ENCODE data around the gene PIP4K2B. TPM values are rescaled to one million over a fixed set of nuclear protein-coding genes. Genes with fewer than 3 reads are reported as not detected.

Gene PIP4K2B
- total and polyA plus RNA-seq, 2 of the 8 experiments (the other 6 are each of a cell fraction or from before 2014, with no cell fraction given): 21.5 to 57.8 TPM

DNA sequence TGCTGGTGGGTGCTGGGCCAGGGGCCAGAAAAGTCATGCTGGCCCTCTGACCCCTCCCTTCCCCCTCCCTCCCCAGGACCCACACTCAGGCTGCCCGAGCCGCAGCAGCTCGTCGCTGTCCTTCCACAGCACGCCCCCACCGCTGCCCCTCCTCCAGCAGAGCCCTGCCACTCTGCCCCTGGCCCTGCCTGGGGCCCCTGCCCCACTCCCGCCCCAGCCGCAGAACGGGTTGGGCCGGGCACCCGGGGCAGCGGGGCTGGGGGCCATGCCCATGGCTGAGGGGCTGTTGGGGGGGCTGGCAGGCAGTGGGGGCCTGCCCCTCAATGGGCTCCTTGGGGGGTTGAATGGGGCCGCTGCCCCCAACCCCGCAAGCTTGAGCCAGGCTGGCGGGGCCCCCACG, 77.6 kb downstream of the PIP4K2B start:
- H3K27me3 ChIP-seq (replicated peaks in 1 of 4; ENCODE audit: control insufficient read depth in 3 of 4, extremely low read depth in 1 of 4, insufficient read depth in 3 of 4, low read length in 3 of 4): peaks cover 0 to 10% (median 7%) of the 10 kb centered on the region in 4 experiments; a peak in 6 of 7 replicates
- no peaks in the 10 kb centered on the region for H3K79me1 ChIP-seq (ENCODE audit: low read depth, low read length)
- 84% methylated on average over 16 of the region's 16 CpGs; no CpG with 5 or more reads in 1 of the 2 experiments for WGBS, 2 experiments (ENCODE audit: extremely low coverage in 1 of 2, insufficient coverage in 1 of 2, insufficient read length in 1 of 2, insufficient replicate concordance in 2 of 2, low coverage in 1 of 2, low lambda C conversion rate in 2 of 2, missing lambda C conversion rate in 1 of 2)
- H2AFZ ChIP-seq (ENCODE audit: low read length): no peak overlapping the region
- H3K9me3 ChIP-seq (ENCODE audit: insufficient read depth in 2 of 2, low read depth in 1 of 2, low read length in 1 of 2): no peaks in the 10 kb centered on the region
- DNase-seq (ENCODE audit: low read depth in 1 of 2, low spot score in 2 of 2) (no peak), FAIRE-seq (no peak)
- no peak overlapping the region for H2BK20ac ChIP-seq (ENCODE audit: low read length)
- H3K56ac ChIP-seq (replicated peaks; ENCODE audit: insufficient read length, low read depth, low read length): no peak overlapping the region
- no peak overlapping the region for H2BK15ac ChIP-seq (ENCODE audit: low read length)
- no peak overlapping the region for H3K4me2 ChIP-seq (ENCODE audit: insufficient read depth in 1 of 2, low read depth in 2 of 2, low read length in 2 of 2)
- H3K9ac ChIP-seq (replicated peaks in 1 of 4; ENCODE audit: extremely low read depth in 1 of 4, low read depth in 3 of 4, low read length in 3 of 4): no peak overlapping the region
- no peak overlapping the region for H3K27ac ChIP-seq (ENCODE audit: low read depth, low read length)
- H2BK12ac ChIP-seq (ENCODE audit: low read depth, low read length): no peak overlapping the region
- H4K5ac ChIP-seq (ENCODE audit: insufficient read length, low read depth, low read length): no peak overlapping the region
- H3K4me3 ChIP-seq (ENCODE audit: extremely low read depth in 1 of 4, insufficient read depth in 2 of 4, low read depth in 3 of 4, low read length in 4 of 4): no peak overlapping the region
- H3K4ac ChIP-seq (replicated peaks; ENCODE audit: insufficient read length, low read depth, low read length): no peak overlapping the region
- H4K91ac ChIP-seq (replicated peaks; ENCODE audit: insufficient read length, low read length): no peak overlapping the region
- H2BK120ac ChIP-seq (replicated peaks; ENCODE audit: low read depth, low read length): no peak overlapping the region
- no peak overlapping the region for H2BK5ac ChIP-seq (ENCODE audit: low read depth, low read length)
- 0 out of 2 replicates have a peak overlapping the region, but pooled peaks have one; percentile 13 for H2AK5ac ChIP-seq (ENCODE audit: low read depth, low read length)
- peaks cover 2% of the 10 kb centered on the region; the same call in 1 of the 2 replicates for H3K23me2 ChIP-seq (ENCODE audit: low read depth, low read length)
- H3K4me1 ChIP-seq (replicated peaks in 1 of 4; ENCODE audit: control insufficient read depth in 3 of 4, insufficient read depth in 4 of 4, low read length in 3 of 4): peaks cover 6 to 20% (median 10%) of the 10 kb centered on the region in 4 experiments
- H3K23ac ChIP-seq (ENCODE audit: insufficient read length): no peak overlapping the region
- CTCF ChIA-PET (ENCODE audit: partially characterized antibody): interaction anchor here (0.5 to 3.7 kb wide), 9 partner anchors 10 to 443 kb away, joined by 3 to 17 read pairs (median 4); no protein-coding TSS in a partner anchor
- POLR2A ChIA-PET (ENCODE audit: partially characterized antibody): interaction anchor here (1.2 to 1.3 kb wide), 3 partner anchors 10 to 11 kb away, joined by 3 to 6 read pairs (median 3); no protein-coding TSS in a partner anchor
- no peaks in the 10 kb centered on the region for H4K20me1 ChIP-seq (replicated peaks in 1 of 2; ENCODE audit: control insufficient read depth in 1 of 2, insufficient read depth in 2 of 2, low read length in 2 of 2)
- H3K14ac ChIP-seq (ENCODE audit: insufficient read length): no peak overlapping the region
- no peak overlapping the region for H4K8ac ChIP-seq (ENCODE audit: extremely low read depth, insufficient read depth, low read length)
- H3K18ac ChIP-seq (ENCODE audit: extremely low read depth, low read length): no peak overlapping the region
- H3K79me2 ChIP-seq (ENCODE audit: control insufficient read depth in 1 of 2, insufficient read depth in 2 of 2, low read length in 2 of 2): no peaks in the 10 kb centered on the region
- H3K36me3 ChIP-seq (ENCODE audit: control insufficient read depth in 2 of 4, insufficient read depth in 4 of 4, low read length in 3 of 4): no peaks in the 10 kb centered on the region
- TF ChIP-seq, protein P1, sequence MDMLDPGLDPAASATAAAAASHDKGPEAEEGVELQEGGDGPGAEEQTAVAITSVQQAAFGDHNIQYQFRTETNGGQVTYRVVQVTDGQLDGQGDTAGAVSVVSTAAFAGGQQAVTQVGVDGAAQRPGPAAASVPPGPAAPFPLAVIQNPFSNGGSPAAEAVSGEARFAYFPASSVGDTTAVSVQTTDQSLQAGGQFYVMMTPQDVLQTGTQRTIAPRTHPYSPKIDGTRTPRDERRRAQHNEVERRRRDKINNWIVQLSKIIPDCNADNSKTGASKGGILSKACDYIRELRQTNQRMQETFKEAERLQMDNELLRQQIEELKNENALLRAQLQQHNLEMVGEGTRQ (IDR thresholded peaks at IDR 0.05; ENCODE audit: low read length): no peak
- TF ChIP-seq BRCA1 (IDR thresholded peaks at IDR 0.05; ENCODE audit: low read depth, low read length) (no peak), TEAD4 (IDR thresholded peaks at IDR 0.05; ENCODE audit: low read depth, low read length) (no peak), CBX5 (IDR thresholded peaks at IDR 0.05; ENCODE audit: low read depth, low read length) (no peak), FOSL1 (IDR thresholded peaks at IDR 0.05; ENCODE audit: insufficient read depth, low read depth, low read length) (no peak), POU5F1 (IDR thresholded peaks at IDR 0.05; ENCODE audit: low read depth, low read length) (no peak), SRF (IDR thresholded peaks at IDR 0.05; ENCODE audit: low read depth, low read length) (no peak), HDAC6 (IDR thresholded peaks at IDR 0.05; ENCODE audit: low read depth, low read length) (no peak), TAF7 (optimal IDR thresholded peaks at IDR 0.05; ENCODE audit: borderline replicate concordance, low read depth, low read length) (no peak), SIRT6 (IDR thresholded peaks at IDR 0.05; ENCODE audit: low read length) (no peak), EGR1 (IDR thresholded peaks at IDR 0.05; ENCODE audit: borderline replicate concordance, low read depth, low read length) (no peak), SAP30 (IDR thresholded peaks at IDR 0.05; ENCODE audit: insufficient read depth, insufficient replicate concordance, low read length) (no peak), NANOG (IDR thresholded peaks at IDR 0.05; ENCODE audit: insufficient read depth, low read depth, low read length, poor library complexity, severe bottlenecking) (no peak)

Measured in H1 (cell line).